GM12872 (cell line): ENCODE measurements around the gene UBR3.

ENCODE experiments used
- TF ChIP-seq, protein P1 (sequence below): IDR thresholded peaks from 3 replicates; pipeline ENCODE4 v1.5.1; 2011; ENCODE audit warnings: low read depth, mild to moderate bottlenecking, low read length, moderate library complexity; ENCODE audit not compliant: insufficient read depth

The UBR3 gene

DNA sequence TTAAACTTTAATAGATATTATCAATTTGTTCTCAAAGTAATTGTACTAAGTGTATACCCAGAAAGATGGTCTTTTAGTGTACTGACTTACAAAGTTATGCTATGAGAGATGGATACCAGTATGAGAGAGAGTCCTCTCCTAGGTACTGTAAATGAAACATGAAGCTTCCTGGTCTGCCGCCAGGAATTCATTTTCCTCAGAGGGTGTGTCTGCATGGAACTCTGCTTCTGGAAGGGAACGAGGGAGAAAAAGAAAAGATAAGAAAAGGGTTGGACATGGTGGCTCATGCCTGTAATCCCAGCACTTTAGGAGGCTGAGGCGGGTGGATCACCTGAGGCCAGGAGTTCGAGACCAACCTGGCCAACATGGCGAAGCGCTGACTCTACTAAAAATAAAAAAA lies 30.8 kb upstream of the UBR3 start:
- TF ChIP-seq, protein P1, sequence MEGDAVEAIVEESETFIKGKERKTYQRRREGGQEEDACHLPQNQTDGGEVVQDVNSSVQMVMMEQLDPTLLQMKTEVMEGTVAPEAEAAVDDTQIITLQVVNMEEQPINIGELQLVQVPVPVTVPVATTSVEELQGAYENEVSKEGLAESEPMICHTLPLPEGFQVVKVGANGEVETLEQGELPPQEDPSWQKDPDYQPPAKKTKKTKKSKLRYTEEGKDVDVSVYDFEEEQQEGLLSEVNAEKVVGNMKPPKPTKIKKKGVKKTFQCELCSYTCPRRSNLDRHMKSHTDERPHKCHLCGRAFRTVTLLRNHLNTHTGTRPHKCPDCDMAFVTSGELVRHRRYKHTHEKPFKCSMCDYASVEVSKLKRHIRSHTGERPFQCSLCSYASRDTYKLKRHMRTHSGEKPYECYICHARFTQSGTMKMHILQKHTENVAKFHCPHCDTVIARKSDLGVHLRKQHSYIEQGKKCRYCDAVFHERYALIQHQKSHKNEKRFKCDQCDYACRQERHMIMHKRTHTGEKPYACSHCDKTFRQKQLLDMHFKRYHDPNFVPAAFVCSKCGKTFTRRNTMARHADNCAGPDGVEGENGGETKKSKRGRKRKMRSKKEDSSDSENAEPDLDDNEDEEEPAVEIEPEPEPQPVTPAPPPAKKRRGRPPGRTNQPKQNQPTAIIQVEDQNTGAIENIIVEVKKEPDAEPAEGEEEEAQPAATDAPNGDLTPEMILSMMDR, result no peak

DNA sequence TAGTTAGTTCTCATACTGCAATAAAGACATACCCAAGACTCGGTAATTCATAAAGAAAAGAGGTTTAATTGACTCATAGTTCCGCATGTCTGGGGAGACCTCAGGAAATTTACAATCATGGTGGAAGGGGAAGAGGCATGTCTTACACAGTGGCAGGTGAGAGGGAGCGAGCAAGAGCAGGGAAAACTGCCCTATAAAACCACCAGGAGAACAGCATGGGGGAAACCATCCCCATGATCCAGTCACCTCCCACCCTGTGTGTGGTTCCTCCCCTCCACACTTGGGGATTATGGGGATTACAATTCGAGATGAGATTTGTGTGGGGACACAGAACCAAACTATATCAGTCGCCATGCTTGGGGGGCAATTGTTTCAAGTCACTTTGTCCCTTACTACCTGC lies 29.7 kb upstream of the UBR3 start:
- TF ChIP-seq, protein P1, result no peak

DNA sequence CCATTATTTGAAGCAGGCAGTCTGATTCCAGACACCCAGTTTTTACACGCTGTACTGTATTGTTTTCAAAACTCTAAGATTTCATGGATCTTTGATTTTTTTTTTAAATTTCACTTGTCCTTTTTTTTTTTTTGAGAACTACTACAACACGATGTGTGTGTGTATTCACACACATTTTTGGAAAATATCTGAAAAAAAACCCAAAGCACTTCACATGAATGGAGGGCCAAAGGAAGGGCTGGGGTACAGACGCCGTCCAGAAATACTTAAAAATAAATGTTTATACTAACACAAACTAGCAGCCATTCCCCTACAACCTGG lies 28.9 kb upstream of the UBR3 start:
- TF ChIP-seq, protein P1, result no peak

DNA sequence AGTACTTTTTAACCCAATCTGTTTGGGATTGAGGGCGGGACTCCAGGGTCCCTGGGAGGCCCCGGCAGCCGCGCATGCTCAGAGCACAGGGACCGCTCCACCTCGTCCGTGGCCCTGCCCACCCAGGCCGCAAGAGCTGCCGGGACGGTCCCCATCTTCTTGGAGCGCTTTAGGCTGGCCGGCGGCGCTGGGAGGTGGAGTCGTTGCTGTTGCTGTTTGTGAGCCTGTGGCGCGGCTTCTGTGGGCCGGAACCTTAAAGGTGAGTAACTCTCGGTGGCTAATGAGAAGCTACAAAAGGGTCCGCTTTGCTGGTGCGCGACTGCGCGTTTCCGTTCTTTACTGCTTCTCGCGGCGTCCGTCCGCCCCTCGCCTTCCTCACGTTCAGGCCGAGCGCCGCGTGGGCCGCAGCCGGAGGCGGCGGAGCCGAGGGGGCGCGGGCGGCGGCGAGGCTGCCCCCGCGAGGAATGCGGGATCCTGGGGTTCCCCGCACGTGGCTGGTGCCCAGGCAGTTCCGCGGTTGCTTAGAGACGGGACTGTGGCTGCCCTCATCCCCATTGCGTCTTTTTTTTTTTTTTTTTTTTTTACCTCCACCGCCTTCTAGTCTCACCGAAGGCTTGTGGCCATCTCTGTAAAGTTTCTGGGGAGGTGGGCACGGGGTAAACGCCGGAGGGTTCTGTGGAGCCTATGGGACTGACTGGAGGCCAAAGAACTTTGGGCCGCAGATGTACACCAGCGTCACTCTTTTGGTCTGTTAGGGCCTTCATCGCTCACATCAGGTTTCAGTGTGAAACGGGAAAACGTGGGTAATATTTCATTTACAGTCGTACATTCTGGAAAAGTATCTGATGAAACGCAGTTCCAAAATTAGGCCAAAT lies 28.3 kb upstream of the UBR3 start, which contains the start of gene SSB:
Gene SSB, plus strand, starts transcription at position 154 of the 875 bp plus-strand sequence. CDS start 2,090 bp downstream, outside the sequence.
- TF ChIP-seq, protein P1, result no peak

DNA sequence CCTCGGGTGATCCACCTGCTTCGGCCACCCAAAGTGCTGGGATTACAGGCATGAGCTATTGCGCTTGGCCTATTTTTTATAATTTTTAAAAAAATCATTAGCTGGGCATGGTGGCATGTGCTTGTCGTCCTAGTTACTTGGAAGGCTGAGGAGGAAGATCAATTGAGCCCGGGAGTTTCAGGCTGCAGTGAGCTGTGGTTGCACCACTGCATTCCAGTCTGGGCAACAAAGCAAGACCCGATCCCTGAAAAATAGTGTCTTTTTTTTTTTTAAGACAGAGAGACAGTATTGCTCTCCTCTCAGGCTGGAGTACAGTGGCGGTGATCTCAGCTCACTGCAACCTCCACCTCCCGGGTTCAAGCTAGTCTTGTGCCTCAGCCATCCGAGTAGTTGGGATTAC lies 23.8 kb upstream of the UBR3 start:
- TF ChIP-seq, protein P1, result no peak

DNA sequence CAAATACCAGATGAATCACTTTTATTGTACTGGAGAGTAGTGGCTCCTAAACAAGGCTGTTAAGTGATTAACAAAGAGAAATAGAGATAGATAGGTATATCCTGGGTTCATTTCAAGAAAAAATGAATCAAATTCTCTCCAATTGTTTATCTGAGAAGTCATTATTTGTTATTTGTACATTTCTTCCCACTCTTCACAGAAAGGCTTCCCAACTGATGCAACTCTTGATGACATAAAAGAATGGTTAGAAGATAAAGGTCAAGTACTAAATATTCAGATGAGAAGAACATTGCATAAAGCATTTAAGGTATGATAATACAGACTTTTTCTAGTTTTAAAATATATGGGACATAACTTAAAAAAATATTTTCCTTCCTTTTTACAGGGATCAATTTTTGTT lies 20.7 kb upstream of the UBR3 start:
- TF ChIP-seq, protein P1, result no peak

DNA sequence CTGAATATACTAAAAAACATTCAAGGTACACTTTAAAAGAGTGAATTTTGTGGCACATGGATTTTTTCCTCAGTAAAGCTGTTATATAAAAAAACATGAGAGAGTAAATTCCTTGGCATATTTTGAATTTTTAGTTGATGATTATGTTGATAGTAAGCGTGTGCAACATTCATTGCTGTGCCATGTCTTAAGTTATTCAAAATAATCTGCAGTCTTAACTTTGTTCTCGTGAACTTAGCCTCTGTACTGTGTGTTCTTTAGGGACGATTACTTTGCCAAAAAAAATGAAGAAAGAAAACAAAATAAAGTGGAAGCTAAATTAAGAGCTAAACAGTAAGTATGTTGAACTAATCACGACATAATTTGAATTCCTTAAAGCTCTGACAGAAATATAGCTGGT lies 19.0 kb upstream of the UBR3 start:
- TF ChIP-seq, protein P1, result no peak

DNA sequence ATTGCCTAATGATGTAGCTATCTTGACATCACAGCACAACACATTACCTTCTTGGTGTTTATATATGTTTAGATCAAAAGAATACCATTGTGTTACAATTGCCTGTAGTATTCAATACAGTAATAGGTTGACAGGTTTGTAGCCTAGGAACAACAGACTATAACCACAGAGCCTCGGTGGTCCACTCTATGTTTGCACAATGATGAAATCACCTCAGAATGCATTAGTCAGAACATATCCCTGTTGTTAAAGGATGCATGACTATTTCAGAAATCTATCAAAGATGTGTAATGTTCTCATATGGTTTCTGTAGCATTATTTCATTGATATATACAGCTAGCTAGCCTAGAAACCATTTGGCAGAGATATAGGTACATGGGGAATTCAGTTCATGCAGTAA lies 11.4 kb upstream of the UBR3 start:
- TF ChIP-seq, protein P1, result no peak
